Measurements from ENCODE around the gene ADTRP.

GRCh38 chr6:11760015-11760473 is 18.6 kb downstream of the ADTRP start:
- TF ChIP-seq CTCF (conservative IDR thresholded peaks at IDR 0.05; ENCODE audit: low read length) (no peak), EZH2phosphoT487 (IDR thresholded peaks at IDR 0.05; ENCODE audit: borderline replicate concordance, low read depth, low read length) (no peak)

Measured in OCI-LY7 (cell line).